ENCODE measurements around the gene ZBTB17.
"Not testable (repeated sequence)": the region's sequence is repeated elsewhere in the genome, so short reads cannot be mapped to it uniquely, and the experiment has no call there.

ZBTB17 gene

DNA sequence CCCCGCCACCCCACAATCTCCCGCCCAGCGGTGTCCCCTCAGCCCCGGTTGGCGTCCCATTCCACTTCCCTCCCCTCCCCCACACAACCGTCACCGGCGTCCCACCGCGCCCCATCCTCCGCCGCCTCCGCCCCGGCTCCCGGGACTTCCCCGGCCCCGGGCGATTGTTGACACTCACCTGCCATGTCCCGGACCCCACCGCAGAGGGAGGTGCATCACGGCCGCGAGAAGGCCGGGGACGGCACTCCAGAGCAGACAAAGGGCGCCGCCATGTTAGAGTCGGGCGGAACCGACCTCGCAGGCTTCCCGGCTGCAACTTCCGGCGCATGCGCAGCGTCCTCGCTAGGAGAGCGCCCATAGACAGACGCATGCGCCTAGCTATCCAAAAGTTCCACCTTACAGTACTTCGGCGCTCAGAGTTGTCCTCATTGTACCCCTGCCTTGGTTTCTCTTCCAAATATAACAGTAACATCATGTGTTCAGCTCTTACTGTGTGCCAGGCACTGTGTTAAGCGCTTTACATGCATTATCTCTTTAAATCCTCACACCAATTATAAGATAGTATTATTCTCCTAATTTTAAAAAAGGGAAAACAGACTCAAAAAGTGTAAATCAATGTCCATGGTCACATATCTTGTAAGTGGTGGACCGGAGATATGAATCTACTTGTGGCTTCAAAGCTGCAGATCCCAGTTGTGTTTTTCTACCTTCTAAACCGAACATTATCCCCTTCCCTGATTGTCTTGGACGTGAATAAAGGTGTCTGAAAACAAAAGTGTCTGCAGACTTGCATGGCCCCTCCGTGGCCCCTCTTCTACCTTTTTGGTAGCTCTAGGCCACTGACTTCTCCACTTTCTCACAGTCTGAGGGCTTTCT, at the start of gene ZBTB17:
Gene ZBTB17 (minus strand): TSS at position 297 of the 876 bp plus-strand sequence. CDS start 27,606 bp downstream, outside the sequence.
- DNase-seq (ENCODE audit: low read depth) = peak; percentile 80

DNA sequence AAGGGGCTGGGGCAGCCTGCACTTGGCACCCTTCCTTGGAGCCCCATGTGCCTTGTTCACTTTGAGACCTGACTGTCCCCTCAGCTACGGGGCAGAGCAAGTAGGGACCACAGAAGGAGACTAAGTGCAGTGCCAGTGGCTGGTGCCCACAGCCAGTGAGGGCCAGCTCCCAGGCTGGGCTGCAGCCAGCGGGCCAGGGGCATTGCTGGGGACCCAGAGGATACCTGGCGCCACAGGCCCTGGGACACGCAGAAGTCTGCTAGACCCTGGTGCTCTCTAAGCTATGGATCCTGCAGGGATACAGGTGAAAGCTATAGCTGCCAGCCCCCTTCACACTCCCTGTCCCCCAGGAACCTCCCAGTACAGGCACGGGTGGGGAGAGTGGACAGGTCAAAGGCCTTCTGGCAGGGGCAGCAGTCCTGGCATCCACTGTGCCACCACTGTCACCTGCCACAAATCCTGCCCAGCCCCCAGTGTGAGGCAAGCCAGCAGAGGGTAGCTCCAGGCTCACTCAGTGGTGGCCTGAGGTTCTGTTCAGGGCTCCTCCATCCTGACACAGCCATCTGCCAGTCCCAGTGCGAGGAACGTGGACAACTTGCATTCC, 47.3 kb upstream of the ZBTB17 start:
- DNase-seq (ENCODE audit: low read depth) = no peak

DNA sequence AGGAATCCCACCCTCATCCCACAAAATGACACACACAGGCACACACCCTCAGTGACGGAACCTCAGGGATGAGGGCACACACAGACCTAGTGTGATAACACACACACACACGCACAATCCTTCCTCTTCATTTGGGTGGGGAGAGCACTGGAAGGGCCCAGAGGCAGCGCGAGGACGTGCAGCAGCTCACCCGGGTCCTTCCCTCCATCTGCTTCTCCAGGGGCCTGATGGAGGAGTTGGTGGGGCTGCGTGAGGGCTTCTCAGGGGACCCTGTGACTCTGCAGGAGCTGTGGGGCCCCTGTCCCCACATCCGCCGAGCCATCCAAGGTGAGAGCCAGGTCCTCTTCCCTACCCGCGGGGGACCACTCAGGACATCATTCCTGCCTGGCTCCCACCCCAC, 46.5 kb upstream of the ZBTB17 start:
- DNase-seq (ENCODE audit: low read depth) = no peak

DNA sequence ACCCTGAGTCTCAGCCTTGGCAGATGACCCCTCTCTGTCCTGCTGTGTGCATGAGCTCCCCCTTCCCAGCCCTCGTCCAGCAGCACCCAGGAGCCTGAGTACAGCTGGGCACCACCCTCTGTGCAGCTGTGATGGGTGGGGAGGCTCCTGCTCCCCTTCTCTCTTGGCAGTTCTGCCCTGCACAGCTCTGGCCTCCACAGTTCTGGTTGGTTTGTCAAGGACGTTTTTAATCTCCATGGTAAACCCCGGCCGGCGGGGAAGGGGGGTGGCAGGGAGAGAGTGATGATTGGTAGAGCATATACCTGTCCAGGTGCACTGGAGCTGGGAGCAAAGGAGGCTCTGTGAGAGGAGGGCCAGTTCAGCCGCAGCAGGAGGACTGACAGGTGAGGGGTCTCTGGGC, 45.8 kb upstream of the ZBTB17 start, which contains the start of gene CLCNKA:
Gene CLCNKA (plus strand): TSS at position 356 of the 400 bp plus-strand sequence. CDS start 584 bp downstream, outside the sequence.
- no peak for DNase-seq (ENCODE audit: low read depth)

DNA sequence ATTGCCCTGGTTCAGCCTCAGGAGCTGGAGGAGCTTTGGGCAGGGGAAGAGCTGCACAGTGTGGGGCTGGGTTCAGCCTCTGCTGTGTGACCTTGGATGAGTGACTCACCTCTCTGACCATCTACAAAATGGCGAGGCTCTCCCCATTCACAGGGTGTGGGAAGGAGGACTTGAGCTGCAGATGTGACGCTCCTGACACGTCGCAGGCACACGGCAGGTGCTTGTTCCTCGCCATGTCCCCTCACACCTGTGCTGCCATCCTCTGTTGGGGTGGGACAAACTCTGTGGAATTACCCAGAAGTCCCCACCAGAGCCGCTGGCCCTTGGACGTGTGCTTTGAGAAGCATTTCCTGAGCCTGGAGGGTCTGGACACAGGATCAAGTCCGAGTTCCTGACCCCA, 45.0 kb upstream of the ZBTB17 start:
- not testable (repeated sequence) for DNase-seq (ENCODE audit: low read depth)

DNA sequence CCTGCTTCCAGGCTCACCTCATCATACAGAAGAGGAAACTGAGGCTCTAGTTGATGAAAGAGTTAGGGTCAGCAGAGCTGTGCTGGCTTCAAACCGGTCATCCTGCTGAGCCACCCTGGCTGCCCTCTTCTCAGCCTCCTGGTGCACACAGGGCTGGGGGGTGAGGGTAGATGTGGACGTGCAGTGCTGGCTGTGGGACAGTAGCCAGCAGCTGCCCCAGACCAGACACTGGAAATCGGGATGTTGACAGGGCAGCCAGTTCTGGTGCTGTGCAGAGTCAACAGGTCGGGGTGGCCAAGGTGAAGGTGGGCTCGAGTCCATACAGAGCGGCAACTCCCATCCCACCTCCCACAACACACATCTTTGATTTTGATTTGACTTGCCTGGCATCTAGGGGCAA, 44.4 kb upstream of the ZBTB17 start:
- no peak for DNase-seq (ENCODE audit: low read depth)

DNA sequence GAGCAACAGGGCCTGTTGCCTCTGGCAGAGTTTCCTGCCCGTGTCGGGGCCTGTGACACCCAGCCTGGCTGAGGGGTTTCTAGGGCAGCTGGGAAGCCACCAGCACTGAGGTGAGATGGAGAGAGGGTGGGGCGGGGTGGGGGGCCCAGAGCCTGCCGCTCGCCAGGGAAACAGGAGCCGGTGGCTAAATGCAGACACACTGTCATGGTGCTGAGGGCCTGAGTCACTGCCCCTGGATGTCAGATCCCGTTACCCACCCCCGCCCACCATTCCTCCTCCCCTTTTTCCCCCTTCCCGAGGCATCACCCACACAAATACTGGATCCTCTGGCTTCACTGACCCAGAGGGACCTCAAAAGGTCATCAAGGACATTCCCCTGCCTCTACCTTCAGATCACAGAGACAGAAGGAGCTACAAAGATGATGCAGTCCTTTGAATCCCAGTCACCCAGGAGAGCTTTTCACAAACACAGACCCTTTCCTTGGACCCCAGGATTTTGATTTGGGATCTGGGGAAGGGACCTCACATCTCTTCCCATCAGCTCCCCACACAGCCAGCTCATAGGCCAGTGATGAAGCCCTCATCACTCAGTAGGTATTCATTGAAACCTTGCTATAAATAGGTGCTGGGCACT, 43.9 kb upstream of the ZBTB17 start:
- no peak for DNase-seq (ENCODE audit: low read depth)

DNA sequence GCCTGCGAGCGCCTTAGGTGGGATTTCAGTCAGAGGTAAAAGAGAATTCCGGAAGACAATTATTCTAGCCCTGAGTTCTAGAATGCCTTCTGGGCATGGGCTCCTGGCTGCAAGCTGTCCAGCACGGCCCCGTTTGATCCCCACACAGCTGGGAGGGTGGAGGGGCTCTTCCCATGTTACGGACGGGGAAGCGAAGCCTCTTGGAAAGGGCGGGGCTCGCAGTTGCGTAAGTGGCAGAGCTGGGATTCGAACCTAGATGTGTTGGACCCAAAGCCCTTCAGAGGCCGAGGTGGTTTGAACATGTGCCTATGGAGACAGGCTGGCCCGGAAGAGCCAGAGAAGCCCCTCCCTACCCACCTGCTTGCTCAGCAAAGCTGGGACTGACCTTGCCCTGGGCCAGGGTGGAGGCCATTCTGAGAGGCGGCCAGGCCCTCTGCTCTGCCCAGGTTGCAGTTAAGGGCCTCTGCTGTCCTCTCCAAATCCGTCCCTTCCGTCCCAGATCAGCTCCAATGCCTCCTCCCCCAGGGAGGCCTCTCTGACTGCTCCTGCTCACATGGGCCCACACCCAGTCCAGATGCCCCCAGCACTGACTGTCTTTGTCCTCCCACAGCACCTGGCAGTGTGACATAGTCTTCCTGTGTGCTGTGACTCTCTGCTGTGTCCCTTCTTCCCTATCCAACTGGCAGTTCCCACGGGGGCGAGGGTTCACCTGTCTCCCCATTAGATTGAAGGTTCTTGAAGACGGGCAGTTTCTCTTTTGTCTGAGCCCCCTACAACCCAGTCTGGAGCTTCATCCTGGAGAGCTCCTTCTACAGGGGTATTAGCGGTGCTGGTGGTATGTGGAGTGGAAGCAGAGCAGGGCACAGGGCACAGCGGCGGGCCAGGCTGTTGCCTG, 43.1 kb upstream of the ZBTB17 start:
- DNase-seq (ENCODE audit: low read depth) = no peak

DNA sequence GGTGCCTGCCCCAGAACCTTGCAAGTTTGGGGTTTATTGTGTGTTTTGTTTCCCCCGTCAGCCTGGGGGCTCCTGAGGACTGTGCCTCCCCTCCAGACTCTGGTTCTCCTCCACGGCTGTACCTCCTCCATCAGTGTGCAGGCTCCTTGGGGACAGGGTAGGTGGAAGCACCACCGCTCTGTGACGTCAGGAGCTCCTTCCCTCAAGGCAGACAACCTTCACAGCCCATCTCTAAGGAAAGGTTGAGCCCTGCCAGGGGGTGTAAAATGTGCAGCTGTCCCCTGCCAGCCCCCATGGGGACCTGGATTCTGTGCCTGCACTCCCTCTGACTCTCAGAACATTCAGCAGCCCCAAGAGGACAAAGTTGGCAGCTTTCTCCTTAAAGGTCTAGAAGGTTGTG, 42.4 kb upstream of the ZBTB17 start:
- no peak for DNase-seq (ENCODE audit: low read depth)

DNA sequence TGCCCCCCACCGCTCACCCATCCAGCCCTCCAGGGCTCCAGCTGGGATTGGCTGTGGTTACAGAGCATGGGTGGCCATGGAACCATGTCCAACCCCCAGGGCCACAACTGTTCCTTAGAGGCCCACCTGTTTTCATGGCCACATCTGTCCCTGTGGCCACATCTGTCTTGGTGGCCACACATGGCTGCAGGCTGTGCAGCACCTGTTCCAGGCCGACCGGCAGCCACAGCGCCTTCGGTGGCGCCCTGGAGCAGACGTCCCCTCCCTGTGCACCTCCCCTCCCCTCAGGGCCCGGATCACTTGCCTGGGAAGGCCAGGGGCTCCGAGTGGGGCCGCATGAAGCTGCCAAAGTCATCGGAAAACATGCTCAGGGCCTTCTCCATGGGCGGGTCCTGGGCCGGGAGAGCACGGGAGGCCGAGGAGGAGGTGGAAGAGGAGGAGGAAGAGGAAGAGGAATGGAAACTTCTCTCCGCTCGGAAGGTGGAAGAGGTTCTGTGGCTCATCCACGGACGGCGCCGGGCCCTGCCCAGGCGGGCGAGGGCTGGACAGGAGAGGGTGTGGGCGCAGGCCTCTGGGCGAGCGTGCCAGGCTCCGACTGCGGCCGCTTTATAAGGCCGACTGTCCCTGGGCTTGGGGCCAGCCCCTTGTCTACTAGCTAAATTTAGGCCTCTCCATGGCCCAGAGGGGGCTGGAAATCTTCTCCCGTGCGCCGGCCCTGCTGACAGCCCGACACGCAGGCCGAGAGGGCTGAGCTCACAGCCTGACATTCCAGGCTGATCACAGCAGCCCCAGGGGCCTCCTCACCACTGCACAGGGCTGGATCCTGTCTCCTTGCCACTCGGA, 41.8 kb upstream of the ZBTB17 start, which contains the start of gene HSPB7:
Gene HSPB7 (minus strand): TSS at position 583 of the 843 bp plus-strand sequence. CDS start 80 bp downstream, at position 503.
- DNase-seq (ENCODE audit: low read depth) = peak; percentile 81

DNA sequence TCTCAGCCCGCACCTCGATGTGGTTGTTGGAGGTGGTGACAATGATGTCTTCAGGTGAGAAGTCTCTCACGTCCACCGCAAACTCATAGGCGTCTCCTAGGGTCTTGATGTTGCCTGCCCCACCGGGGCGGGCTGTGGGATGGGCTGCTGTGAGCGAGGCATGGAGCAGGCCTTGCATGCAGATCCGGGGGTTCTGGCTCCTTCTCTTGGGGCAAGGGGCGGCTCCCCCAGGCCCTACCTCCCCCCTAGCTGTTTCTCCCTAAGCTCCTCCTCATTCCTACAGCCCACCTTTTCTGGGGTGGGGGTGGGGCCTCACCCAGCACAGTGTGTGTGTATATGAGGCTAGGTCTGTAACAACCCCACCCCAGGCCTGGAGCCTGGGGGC, 41.2 kb upstream of the ZBTB17 start:
- no peak for DNase-seq (ENCODE audit: low read depth)

DNA sequence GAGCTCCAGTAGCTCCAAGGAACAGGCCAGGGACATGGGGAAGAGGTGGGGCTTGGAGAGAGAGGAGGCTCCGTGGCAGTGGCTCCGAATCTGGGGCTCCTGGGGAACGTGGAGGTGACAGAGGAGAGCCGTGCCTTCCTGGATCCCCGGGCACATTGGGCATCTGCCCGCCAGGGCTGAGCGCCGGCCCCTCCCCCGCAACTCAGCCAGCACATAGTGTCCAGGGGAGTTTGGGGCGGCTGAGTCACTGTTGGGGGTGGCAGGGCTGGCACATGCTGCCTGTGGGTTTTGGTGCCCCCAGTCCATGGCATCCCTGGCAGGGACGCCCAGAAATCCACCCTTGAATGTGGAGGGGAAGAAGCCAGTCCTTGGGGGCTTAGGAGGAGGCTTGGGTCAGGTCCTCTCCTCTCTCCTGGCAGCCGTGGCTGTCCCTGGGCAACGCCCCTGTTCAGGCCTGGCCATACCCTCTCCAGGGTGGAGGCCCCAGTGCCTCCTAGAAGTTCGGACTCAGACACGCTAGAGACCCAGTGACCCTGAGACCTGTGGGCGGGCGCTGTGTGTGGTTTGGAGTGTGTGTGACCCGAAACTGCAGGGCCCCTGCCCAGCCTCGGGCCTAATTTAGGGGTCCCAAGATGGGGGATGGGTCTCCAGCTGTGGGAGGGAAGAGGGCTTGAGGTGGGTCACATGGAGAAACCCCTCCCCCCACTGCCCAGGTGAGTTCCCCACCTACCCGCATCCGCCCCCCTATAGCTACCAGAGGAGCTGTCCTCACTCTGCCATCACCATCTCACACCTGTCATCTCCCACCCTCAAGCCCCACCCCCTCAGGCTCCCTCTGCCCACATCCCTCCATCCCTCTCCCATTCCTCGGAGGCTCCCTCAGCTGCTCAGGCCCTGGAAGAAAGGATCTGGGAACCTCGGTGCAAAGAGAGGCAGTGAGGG, 40.3 kb upstream of the ZBTB17 start:
- no peak for DNase-seq (ENCODE audit: low read depth)

DNA sequence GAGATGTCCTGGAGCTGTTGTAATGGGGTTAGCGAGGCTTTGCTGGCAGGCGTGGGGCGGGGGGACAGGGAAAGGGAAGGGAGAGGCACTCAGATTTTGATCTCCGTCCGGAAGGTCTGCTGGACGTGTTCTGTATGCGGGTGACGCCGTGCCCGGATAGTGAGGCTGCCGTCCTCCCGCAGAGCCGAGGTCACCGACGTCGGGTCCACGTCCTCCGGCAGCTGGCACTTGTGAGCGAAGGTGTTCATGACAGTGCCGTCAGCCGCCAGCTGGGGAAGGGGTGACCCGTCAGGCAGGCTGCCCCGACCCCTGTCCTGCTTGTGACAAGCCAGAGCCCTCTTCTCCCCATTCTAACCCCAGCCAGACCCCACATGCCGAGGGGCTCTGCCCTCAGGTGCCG, 39.6 kb upstream of the ZBTB17 start:
- no peak for DNase-seq (ENCODE audit: low read depth)

DNA sequence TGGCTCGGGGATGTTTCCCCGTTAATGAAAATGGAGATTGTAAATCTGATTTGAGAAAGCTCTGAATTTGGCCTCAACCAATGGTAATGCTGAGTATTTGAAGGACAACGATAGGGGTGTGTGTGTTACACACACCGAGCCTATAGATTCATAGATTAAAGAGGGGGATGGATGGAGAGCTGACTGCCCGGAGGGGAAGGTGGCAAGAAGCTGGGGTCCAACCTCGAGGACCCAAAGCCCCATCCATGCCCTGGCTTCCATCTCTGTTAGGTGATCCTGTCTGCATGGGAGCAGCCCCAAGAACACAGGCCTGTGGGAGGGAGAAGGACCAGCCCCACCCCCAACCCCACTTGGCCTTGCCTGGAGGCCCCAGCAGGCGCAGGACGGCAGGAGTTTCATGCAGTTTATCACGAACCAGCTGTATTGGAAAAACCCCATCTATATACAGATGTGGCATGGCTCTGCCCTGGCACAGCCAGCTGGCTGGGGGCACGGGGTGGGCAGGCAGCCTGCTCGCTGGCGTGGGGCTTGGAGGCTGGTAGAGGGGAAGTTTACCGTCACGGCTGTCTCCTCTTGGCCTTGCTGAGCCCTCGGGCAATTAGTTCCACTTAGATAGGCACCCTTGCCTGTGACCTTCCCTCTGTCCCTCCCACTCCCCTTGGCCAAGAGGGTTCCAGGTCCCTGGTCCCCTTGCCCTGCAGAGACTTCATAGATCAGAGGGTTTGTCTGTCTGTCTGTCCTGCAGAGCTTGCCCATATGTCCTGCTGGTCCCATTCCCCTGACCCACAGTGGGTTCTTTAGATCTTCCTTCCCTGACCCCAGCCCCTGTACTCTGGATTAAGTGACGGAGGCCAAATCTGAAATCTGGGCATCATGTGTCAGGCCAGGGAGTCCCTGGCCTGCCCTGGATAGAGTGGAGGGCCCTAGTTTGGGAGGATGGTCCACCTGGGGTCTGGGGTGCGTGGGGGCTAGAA, 38.9 kb upstream of the ZBTB17 start:
- DNase-seq (ENCODE audit: low read depth) = no peak

DNA sequence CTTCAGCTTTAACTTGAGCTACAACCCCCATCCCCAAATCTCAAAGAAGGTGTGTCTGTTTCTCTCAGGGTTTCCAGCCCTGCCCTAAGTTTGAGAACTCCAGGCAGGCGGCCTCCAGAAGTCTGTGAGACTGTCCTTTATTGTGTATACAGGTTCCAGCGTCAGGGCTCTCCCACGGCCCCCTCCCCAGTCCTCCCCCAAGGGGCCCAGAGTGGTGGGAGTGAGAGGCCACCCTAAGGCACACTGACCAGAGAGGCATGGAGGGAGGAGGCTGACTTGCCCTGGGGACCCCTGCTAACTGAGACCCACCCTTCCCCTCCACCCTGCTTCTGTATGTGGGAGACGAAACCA, 38.0 kb upstream of the ZBTB17 start:
- DNase-seq (ENCODE audit: low read depth) = no peak

DNA sequence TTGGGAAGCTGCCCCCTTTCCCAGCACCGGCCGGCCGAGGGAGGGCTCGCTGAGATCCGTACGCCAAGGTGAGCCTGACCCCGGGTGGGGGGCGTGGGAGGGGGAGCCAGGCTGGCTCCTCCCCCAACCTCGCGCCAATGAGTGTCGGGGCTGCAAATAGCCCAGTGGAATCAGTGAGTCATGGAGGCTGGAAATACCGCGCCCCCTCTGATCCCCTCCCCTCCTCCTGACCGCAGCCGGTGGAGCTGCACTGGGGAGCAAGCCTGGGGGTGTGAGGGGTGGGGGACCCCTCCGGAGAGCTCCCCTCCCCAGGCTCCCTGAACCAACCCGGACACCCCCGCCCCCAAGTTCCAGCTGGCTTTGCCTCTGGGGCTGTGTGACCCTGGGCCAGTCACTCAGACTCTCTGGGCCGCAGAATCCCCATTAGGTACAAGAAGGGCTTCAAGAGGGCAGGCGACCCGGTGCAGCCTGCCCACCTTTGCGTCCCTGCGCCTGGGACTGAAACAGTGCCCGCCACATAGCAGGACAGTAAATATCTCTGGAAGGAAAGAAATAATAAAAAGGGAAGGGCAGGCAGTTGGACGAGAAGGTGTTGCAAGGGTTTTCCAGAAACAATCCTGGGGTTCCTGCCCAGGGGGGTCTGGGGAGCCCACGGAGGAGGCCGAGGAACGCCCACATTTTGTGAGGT, 37.5 kb upstream of the ZBTB17 start:
- no peak for DNase-seq (ENCODE audit: low read depth)

DNA sequence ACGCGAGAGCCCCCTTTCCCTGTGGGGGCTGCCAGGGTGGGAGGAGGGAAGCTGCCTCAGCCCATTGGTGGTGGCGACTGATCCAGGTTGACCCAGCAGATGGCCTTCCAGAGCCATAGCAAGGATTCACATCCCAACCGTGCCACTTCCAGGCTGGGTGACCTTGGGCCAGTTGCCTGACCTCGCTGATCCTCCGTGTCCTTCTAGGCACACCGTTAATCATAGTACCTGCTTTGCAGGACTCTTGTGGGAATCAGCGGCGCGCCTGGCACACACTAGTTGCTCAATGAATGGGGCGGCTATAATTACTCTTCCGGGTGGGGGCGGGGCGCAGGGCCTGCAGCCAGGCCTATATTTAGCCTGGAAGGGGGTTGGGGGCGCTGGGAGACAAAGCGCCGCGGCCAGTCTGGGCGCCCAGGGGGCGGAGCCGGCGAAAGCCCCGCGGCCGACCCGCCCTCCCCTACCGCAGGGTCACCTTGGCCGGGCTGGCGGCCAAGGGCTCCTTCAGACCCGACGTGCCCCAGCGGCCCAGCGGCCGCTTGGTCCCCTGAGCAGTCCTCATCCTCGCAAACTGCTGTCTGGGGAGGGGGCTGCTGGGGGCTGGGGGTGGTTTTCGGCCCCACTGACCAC, 36.8 kb upstream of the ZBTB17 start:
- DNase-seq (ENCODE audit: low read depth) = no peak
